ENCODE measurements around the gene ISM1.

The ISM1 gene

GRCh38 chr20:13220904-13221297 is at the start of gene ISM1:
Gene ISM1, plus strand, starts transcription at chr20:13221274. Its CDS starts 503 bp downstream, at chr20:13221777.
- DNase-seq (ENCODE audit: low spot score): no peak

GRCh38 chr20:13173201-13173600 is 47.9 kb upstream of the ISM1 start:
- no peak for DNase-seq (ENCODE audit: low spot score)

DNA sequence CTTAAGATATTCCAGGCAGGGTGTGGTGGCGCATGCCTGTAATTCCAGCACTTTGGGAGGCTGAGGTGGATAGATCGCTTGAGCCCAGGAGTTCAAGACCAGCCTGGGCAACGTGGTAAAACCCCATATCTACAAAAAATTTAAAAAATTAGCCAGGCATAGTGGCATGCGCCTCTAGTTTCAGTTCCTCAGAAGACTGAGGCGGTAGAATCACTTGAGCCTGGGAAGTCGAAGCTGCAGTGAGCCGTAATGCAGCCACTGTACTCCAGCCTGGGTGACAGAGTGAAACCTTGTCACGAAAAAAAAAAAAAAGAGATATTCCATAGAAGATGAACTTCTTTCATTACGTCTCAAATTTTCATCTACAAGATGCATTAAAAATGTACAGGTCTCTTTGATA is 46.7 kb upstream of the ISM1 start:
- no peak for DNase-seq (ENCODE audit: low spot score)

DNA sequence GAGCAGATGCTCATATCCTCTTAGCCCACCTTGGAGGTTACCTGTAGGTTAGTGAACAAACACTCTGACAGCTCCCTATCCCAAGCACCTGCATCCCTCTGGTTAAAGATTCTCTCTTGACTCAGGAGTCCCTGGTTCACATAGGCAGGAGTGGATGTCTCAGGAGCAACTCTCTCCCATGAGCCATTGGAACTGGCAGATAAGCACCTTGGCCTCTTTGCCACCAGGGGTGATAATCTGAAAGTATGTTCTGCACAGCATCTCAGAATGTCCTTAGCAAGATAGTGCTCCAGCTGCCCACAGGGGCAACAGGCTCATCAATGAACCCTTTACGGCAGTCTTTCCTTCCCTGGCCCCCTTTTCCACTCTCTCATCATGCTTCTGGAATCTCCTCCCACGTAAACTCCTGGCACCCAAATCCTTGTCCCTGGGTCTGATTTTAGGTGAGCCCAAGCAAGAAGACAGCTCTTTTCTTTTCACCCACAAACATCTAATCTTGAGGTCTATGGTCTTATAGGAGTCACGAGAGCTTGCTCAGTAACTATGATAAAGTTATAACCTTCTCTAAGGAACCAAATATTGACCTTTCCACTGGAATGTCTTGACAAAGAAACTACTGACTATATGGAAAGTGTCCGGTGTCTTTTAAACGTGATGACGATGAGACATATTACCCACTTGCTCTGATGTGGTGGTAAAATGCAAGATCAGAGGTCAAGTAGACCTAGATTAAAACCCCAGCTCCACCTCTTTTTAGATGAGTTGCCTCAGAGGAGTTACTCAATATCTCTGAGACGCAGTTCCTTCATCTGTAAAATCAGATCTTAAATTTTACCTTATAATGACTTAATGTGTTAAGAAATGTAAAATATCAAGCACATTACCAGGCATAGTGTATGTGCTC is 39.8 kb upstream of the ISM1 start:
- no peak for DNase-seq (ENCODE audit: low spot score)

GRCh38 chr20:13183005-13183404 is 38.1 kb upstream of the ISM1 start:
- no peak for DNase-seq (ENCODE audit: low spot score)

GRCh38 chr20:13186043-13186774 is 34.9 kb upstream of the ISM1 start:
- no peak for DNase-seq (ENCODE audit: low spot score)

GRCh38 chr20:13187899-13188298 is 33.2 kb upstream of the ISM1 start:
- DNase-seq (ENCODE audit: low spot score): no peak

DNA sequence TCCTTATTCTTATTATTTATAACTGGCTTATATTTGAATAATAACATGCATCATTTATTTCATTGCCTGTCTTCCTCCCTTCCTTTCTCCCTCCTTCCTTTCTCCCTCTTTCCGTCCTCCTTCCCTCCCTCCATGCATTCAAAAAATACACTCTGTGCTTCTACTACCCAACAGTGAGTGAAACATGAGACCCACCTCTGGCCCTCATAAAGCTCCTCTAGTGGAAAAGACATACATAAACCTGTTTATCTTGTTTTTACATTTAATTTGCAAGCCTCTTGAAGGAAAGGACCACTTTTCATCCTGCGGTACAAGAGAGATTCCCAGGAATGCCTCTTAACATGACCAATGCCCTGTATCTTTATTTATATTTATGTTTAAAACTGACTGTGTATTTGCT is 21.8 kb upstream of the ISM1 start:
- no peak for DNase-seq (ENCODE audit: low spot score)

DNA sequence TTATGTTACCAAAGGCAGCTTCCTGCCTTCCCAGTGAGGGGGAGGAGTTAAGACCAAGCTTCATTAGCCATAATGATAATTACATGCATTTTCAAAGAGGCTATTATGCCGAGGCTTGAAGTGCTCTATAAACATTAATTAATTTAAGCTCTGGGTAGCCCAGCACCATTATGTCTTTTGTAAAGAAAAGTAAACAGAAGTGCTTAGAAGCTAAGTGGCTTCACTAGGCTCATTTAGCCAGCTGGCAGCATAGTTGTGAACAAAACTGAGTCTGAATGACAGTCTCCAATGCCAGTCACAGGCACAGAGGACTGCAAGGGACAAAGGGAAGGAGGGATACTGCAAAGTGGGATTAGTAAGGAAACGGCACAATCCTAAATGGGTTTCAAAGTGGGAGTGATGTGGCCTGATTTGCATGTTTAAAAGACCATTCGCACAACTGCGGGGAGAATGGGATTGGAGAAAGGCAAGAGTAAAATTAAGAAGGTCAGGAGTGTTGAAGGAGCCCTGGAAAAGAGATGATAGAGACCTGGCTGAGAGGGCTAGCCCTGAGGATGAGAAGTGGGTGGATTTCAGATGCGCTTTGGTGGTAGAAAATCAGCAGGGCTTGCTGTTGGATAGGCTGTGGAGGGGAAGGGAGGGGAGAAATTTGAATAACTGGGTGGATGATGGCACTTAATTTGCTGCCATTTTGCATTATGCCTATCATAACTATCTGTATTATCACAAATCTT is 20.1 kb upstream of the ISM1 start:
- no peak for DNase-seq (ENCODE audit: low spot score)

GRCh38 chr20:13202565-13202964 is 18.5 kb upstream of the ISM1 start:
- no peak for DNase-seq (ENCODE audit: low spot score)

- DNase-seq (ENCODE audit: low spot score): no peak
These were observed 15.6 kb upstream of the ISM1 start for GRCh38 chr20:13205425-13205824.

GRCh38 chr20:13205848-13206434 is 15.1 kb upstream of the ISM1 start:
- DNase-seq (ENCODE audit: low spot score): no peak

GRCh38 chr20:13207016-13207415 is 14.1 kb upstream of the ISM1 start:
- no peak for DNase-seq (ENCODE audit: low spot score)

DNA sequence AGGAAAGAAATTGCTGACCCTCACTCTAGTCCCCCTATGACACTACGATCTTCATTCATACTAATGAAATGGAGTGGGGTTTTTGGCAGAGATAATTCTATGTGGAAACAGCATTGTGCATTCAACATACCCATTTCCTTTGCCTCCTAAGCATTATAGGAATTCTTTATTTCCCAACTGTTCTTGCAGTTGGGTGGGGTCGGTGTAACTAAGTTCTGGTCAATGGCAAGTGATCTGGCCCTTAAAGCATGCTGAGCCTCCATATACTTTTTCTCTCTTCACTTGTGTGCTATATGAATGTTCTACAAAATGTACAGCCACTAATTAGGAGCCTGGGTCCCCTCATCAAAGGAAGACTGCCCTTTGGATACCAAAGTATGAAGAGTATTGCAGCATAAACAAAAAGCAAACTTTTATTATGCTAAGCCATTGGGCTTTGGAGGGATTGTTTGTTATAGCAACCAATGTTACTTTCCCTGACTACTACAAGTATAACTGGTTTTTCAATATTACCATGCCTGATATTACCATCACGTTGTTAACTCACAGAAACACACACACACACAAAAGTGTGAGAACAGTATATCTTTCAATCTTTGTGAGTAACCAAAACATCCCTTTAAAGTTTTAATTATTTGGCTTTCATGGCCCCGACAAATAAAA is 9.0 kb upstream of the ISM1 start:
- DNase-seq (ENCODE audit: low spot score): no peak

DNA sequence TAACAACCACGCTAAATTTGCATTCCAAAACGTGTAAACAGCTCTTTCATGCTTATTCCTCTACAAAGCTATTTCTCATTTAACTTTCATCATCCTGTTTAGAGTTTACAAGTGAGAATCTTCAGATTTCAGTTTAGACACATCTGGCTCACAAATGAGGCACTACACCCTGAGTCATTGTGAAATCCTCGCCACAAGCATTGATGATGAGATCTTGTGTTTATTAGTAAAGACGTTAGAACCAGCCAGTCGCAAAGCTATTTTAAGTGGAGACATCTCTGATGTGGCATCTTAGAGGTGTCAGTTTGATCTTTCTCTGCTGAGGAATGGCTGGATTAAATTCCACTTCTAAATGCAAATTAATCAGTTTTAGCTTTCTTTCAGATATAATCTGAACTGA is 8.3 kb upstream of the ISM1 start:
- DNase-seq (ENCODE audit: low spot score): no peak

- DNase-seq (ENCODE audit: low spot score): no peak
These were observed 7.7 kb upstream of the ISM1 start for GRCh38 chr20:13213335-13213734.

GRCh38 chr20:13216533-13216932 is 4.5 kb upstream of the ISM1 start:
- no peak for DNase-seq (ENCODE audit: low spot score)

DNA sequence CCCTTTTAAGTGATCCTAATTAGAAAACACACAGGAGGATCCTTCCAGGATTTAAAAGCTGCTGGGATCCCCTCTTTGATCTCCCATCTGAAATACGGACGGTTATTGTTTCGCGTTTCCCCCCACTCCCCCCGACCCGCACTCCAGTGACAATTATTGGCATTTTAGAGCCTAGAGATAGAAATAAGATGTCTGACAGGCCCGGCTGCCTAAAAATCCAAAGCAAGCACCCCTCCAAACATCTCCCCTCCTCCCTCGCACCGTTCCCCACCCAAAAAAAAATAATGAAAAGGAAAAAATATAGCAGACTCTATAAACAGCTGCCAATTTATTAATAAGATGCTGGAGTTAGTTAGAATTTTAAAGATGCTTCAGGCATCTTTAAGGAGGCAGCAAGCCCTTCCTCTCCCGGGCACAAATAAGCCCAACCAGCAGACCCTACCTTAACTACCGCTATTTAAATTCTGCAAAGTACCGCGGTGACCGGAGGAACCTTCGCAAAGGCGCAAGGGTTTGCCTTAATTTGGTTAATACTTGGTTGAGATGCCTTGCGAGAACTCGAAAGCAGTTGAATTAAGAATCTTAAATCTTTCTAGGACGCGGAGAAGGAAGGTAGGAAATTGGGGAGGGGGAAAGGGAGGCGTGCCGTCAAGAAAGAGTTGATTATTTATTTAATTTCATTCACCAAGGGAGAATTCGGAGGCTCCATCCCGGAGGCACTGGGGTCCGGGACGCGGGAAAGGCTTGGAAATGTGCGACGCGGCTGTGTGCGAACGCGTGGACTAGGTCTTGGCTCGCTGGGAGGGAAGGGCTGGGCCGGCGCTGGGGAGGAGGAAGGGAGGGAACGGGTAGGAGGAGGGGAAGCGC is 1.5 kb upstream of the ISM1 start:
- no peak for DNase-seq (ENCODE audit: low spot score)

DNA sequence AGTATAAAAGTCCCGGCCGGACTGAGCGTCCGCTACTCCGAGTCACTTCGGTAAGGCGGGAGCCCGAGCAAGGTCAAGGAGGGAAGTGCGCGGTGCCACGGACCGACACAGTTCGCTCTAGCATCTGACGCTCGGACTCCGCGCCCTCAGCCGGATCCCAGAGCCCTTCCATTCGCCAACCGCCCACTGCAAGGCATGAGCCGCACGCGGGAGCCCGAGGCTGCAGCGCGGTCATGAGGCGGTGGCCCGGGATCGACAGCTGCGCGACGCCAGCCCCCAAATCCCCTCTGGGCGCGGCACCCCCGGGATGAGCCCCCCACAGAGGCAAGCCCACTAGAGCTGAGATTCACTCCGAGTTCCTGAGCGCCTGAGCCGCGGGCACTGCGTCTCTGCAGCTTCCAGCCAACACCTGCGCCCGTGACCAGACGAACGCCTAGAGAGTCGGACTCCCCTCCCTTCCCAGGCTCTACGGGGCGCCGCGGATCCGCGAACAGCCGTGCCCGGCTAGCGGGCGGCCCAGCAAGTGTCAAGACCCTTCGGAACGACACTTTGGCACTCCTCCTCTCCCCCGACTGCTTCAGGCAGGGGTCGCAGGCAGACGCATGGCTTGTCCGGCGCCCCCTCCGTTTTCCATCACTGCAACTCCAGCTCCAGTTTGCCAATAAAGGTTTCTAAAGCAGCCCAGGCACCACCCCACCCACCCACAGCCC is 725 bp upstream of the ISM1 start:
- DNase-seq (ENCODE audit: low spot score): no peak

- no peak for DNase-seq (ENCODE audit: low spot score)
These were observed 219 bp downstream of the ISM1 start for GRCh38 chr20:13221313-13221672.
